Measurements from ENCODE around the gene RCAN2.

RCAN2 gene

GRCh38 chr6:46279874-46280273 is 211.4 kb downstream of the RCAN2 start:
- TF ChIP-seq ZFX (IDR thresholded peaks at IDR 0.05) (no peak), CTCF (conservative IDR thresholded peaks at IDR 0.05) (no peak)
- no peak overlapping the region for H3K27ac ChIP-seq

GRCh38 chr6:46276576-46277142 is 214.6 kb downstream of the RCAN2 start:
- TF ChIP-seq ZFX (IDR thresholded peaks at IDR 0.05) = no peak
- no peak for TF ChIP-seq CTCF (conservative IDR thresholded peaks at IDR 0.05)

GRCh38 chr6:46274502-46274901 is 216.7 kb downstream of the RCAN2 start:
- no peak for TF ChIP-seq ZFX (IDR thresholded peaks at IDR 0.05)
- no peak for TF ChIP-seq CTCF (conservative IDR thresholded peaks at IDR 0.05)
- H3K27ac ChIP-seq = no peak overlapping the region

More at GRCh38 chr6:46276576-46277142, 214.6 kb downstream of the RCAN2 start:
- H3K27ac ChIP-seq = no peak overlapping the region

GRCh38 chr6:46273911-46274310 is 217.3 kb downstream of the RCAN2 start:
- no peak overlapping the region for H3K27ac ChIP-seq
- no peak for TF ChIP-seq ZFX (IDR thresholded peaks at IDR 0.05)
- no peak for TF ChIP-seq CTCF (conservative IDR thresholded peaks at IDR 0.05)

GRCh38 chr6:46271728-46272127 is 219.5 kb downstream of the RCAN2 start:
- no peak for TF ChIP-seq ZFX (IDR thresholded peaks at IDR 0.05)
- no peak for TF ChIP-seq CTCF (conservative IDR thresholded peaks at IDR 0.05)
- H3K27ac ChIP-seq = no peak overlapping the region

- H3K27ac ChIP-seq = no peak overlapping the region
- no peak for TF ChIP-seq ZFX (IDR thresholded peaks at IDR 0.05)
These were observed 220.1 kb downstream of the RCAN2 start for GRCh38 chr6:46271107-46271506.

GRCh38 chr6:46270336-46270735 is 220.9 kb downstream of the RCAN2 start:
- H3K27ac ChIP-seq = no peak overlapping the region
- TF ChIP-seq CTCF (conservative IDR thresholded peaks at IDR 0.05) (no peak), ZFX (IDR thresholded peaks at IDR 0.05) (no peak)
